ENCODE measurements around the gene TMEM150B.

TMEM150B gene

GRCh38 chr19:55344444-55344843, 19.3 kb upstream of the TMEM150B start:
- H3K18ac ChIP-seq (ENCODE audit: low read length): peak overlapping the region; percentile 64
- no CpG with 5 or more reads among the region's 9 CpGs for WGBS, 2 donors (ENCODE audit: extremely low coverage in 2 of 2, insufficient read length in 2 of 2, insufficient replicate concordance in 1 of 2)
- H2AFZ ChIP-seq (ENCODE audit: low read length): no peak overlapping the region
- no peak overlapping the region for H3K9ac ChIP-seq (ENCODE audit: low read depth, low read length, poor library complexity)
- H2BK5ac ChIP-seq (ENCODE audit: low read length): peak overlapping the region; percentile 29
- H4K8ac ChIP-seq (ENCODE audit: low read depth, low read length): no peak overlapping the region
- DNase-seq (ENCODE audit: low spot score): no peak
- H3K4me3 ChIP-seq (ENCODE audit: low read length in 2 of 2): no peak overlapping the region
- no peak overlapping the region for H2BK120ac ChIP-seq (ENCODE audit: low read depth, low read length)
- H3K9me3 ChIP-seq (replicated peaks in 1 of 2; ENCODE audit: control insufficient read depth in 2 of 2, insufficient read depth in 1 of 2, low read depth in 1 of 2, low read length in 2 of 2): peaks cover 0 to 2% of the 10 kb centered on the region in 2 donors
- H3K36me3 ChIP-seq (replicated peaks in 1 of 2; ENCODE audit: control insufficient read depth in 2 of 2, insufficient read depth in 2 of 2, low read length in 2 of 2): peaks cover 28 to 60% of the 10 kb centered on the region in 2 donors
- H3K23ac ChIP-seq (ENCODE audit: low read depth, low read length, poor library complexity): no peak overlapping the region
- H2AK5ac ChIP-seq (ENCODE audit: low read depth, low read length): no peak overlapping the region
- no peak overlapping the region for H3K27ac ChIP-seq (replicated peaks; ENCODE audit: low read length)
- H3K4me2 ChIP-seq (ENCODE audit: insufficient read depth, low read length, poor library complexity, severe bottlenecking): no peak overlapping the region
- peaks cover 23 to 24% of the 10 kb centered on the region in 2 donors for H3K4me1 ChIP-seq (ENCODE audit: control insufficient read depth in 2 of 2, insufficient read depth in 1 of 2, low read depth in 1 of 2, low read length in 2 of 2)
- H2BK12ac ChIP-seq (ENCODE audit: low read length): no peak overlapping the region
- peak overlapping the region; percentile 76 for H3K4ac ChIP-seq (ENCODE audit: low read length)
- H4K91ac ChIP-seq (ENCODE audit: low read depth, low read length, poor library complexity): no peak overlapping the region
- H3K27me3 ChIP-seq (ENCODE audit: control insufficient read depth in 3 of 3, insufficient read depth in 3 of 3, low read depth in 1 of 3, low read length in 3 of 3): no peaks in the 10 kb centered on the region
- H3K14ac ChIP-seq (ENCODE audit: low read length): no peak overlapping the region
- H2BK15ac ChIP-seq (ENCODE audit: low read length): no peak overlapping the region
- peaks cover 17% of the 10 kb centered on the region for H3K79me1 ChIP-seq (ENCODE audit: low read depth, low read length)

- H3K4me3 ChIP-seq (ENCODE audit: low read length in 2 of 2): peak overlapping the region; percentile 56 to 99
- no peak for DNase-seq (ENCODE audit: low spot score)
- H3K36me3 ChIP-seq (replicated peaks in 1 of 2; ENCODE audit: control insufficient read depth in 2 of 2, insufficient read depth in 2 of 2, low read length in 2 of 2): peaks cover 25 to 48% of the 10 kb centered on the region in 2 donors
- peak overlapping the region; percentile 91 for H2AK5ac ChIP-seq (ENCODE audit: low read depth, low read length)
- H3K4me1 ChIP-seq (ENCODE audit: control insufficient read depth in 2 of 2, insufficient read depth in 1 of 2, low read depth in 1 of 2, low read length in 2 of 2): peaks cover 12 to 20% of the 10 kb centered on the region in 2 donors
- peak overlapping the region; percentile 66 for H2BK120ac ChIP-seq (ENCODE audit: low read depth, low read length)
- H3K79me1 ChIP-seq (ENCODE audit: low read depth, low read length): peaks cover 17% of the 10 kb centered on the region
- peak overlapping the region; percentile 53 for H3K18ac ChIP-seq (ENCODE audit: low read length)
- no CpG with 5 or more reads among the region's 50 CpGs for WGBS, 2 donors (ENCODE audit: extremely low coverage in 2 of 2, insufficient read length in 2 of 2, insufficient replicate concordance in 1 of 2)
- peak overlapping the region; percentile 2 for H3K27ac ChIP-seq (replicated peaks; ENCODE audit: low read length)
- no peak overlapping the region for H2BK12ac ChIP-seq (ENCODE audit: low read length)
- H3K9me3 ChIP-seq (replicated peaks in 1 of 2; ENCODE audit: control insufficient read depth in 2 of 2, insufficient read depth in 1 of 2, low read depth in 1 of 2, low read length in 2 of 2): no peaks in the 10 kb centered on the region
- H3K4me2 ChIP-seq (ENCODE audit: insufficient read depth, low read length, poor library complexity, severe bottlenecking): peak overlapping the region; percentile 47
- H2BK15ac ChIP-seq (ENCODE audit: low read length): no peak overlapping the region
- no peaks in the 10 kb centered on the region for H3K27me3 ChIP-seq (ENCODE audit: control insufficient read depth in 3 of 3, insufficient read depth in 3 of 3, low read depth in 1 of 3, low read length in 3 of 3)
- no peak overlapping the region for H3K14ac ChIP-seq (ENCODE audit: low read length)
- no peak overlapping the region for H3K23ac ChIP-seq (ENCODE audit: low read depth, low read length, poor library complexity)
- no peak overlapping the region for H4K8ac ChIP-seq (ENCODE audit: low read depth, low read length)
- H2AFZ ChIP-seq (ENCODE audit: low read length): no peak overlapping the region
- no peak overlapping the region for H3K4ac ChIP-seq (ENCODE audit: low read length)
- peak overlapping the region; percentile 62 for H2BK5ac ChIP-seq (ENCODE audit: low read length)
- peak overlapping the region; percentile 80 for H3K9ac ChIP-seq (ENCODE audit: low read depth, low read length, poor library complexity)
- H4K91ac ChIP-seq (ENCODE audit: low read depth, low read length, poor library complexity): no peak overlapping the region
These were observed 16.7 kb upstream of the TMEM150B start for GRCh38 chr19:55341595-55342531.

- Histone ChIP-seq H3K14ac (ENCODE audit: low read length) (no peak overlapping the region), H3K9ac (ENCODE audit: low read depth, low read length, poor library complexity) (peak overlapping the region; percentile 80), H2AFZ (ENCODE audit: low read length) (peak overlapping the region; percentile 53), H2BK5ac (ENCODE audit: low read length) (peak overlapping the region; percentile 100), H3K36me3 (replicated peaks in 1 of 2; ENCODE audit: control insufficient read depth in 2 of 2, insufficient read depth in 2 of 2, low read length in 2 of 2) (peaks cover 23 to 45% of the 10 kb centered on the region in 2 donors), H4K91ac (ENCODE audit: low read depth, low read length, poor library complexity) (no peak overlapping the region), H2AK5ac (ENCODE audit: low read depth, low read length) (peak overlapping the region; percentile 71), H2BK12ac (ENCODE audit: low read length) (no peak overlapping the region), H3K4me1 (ENCODE audit: control insufficient read depth in 2 of 2, insufficient read depth in 1 of 2, low read depth in 1 of 2, low read length in 2 of 2) (peaks cover 12 to 20% of the 10 kb centered on the region in 2 donors), H3K9me3 (replicated peaks in 1 of 2; ENCODE audit: control insufficient read depth in 2 of 2, insufficient read depth in 1 of 2, low read depth in 1 of 2, low read length in 2 of 2) (no peaks in the 10 kb centered on the region), H3K27ac (replicated peaks; ENCODE audit: low read length) (peak overlapping the region; percentile 88), H3K18ac (ENCODE audit: low read length) (no peak overlapping the region), H3K4me3 (ENCODE audit: low read length in 2 of 2) (peak overlapping the region; percentile 96 to 99), H2BK15ac (ENCODE audit: low read length) (peak overlapping the region; percentile 79), H3K79me1 (ENCODE audit: low read depth, low read length) (peaks cover 17% of the 10 kb centered on the region), H2BK120ac (ENCODE audit: low read depth, low read length) (peak overlapping the region; percentile 92), H3K23ac (ENCODE audit: low read depth, low read length, poor library complexity) (no peak overlapping the region), H3K4ac (ENCODE audit: low read length) (no peak overlapping the region), H3K4me2 (ENCODE audit: insufficient read depth, low read length, poor library complexity, severe bottlenecking) (peak overlapping the region; percentile 85), H3K27me3 (ENCODE audit: control insufficient read depth in 3 of 3, insufficient read depth in 3 of 3, low read depth in 1 of 3, low read length in 3 of 3) (no peaks in the 10 kb centered on the region), H4K8ac (ENCODE audit: low read depth, low read length) (no peak overlapping the region)
- no CpG with 5 or more reads among the region's 15 CpGs for WGBS, 2 donors (ENCODE audit: extremely low coverage in 2 of 2, insufficient read length in 2 of 2, insufficient replicate concordance in 1 of 2)
- peak; percentile 84 for DNase-seq (ENCODE audit: low spot score)
These were observed 16.0 kb upstream of the TMEM150B start for GRCh38 chr19:55341171-55341588.

GRCh38 chr19:55340784-55341147, 15.6 kb upstream of the TMEM150B start:
- Histone ChIP-seq H2AK5ac (ENCODE audit: low read depth, low read length) (peak overlapping the region; percentile 71), H2BK120ac (ENCODE audit: low read depth, low read length) (peak overlapping the region; percentile 92), H3K27me3 (ENCODE audit: control insufficient read depth in 3 of 3, insufficient read depth in 3 of 3, low read depth in 1 of 3, low read length in 3 of 3) (no peaks in the 10 kb centered on the region), H2BK12ac (ENCODE audit: low read length) (no peak overlapping the region), H3K27ac (replicated peaks; ENCODE audit: low read length) (peak overlapping the region; percentile 88), H3K9me3 (replicated peaks in 1 of 2; ENCODE audit: control insufficient read depth in 2 of 2, insufficient read depth in 1 of 2, low read depth in 1 of 2, low read length in 2 of 2) (no peaks in the 10 kb centered on the region), H3K9ac (ENCODE audit: low read depth, low read length, poor library complexity) (peak overlapping the region; percentile 99), H4K91ac (ENCODE audit: low read depth, low read length, poor library complexity) (no peak overlapping the region), H2BK5ac (ENCODE audit: low read length) (peak overlapping the region; percentile 100), H3K36me3 (replicated peaks in 1 of 2; ENCODE audit: control insufficient read depth in 2 of 2, insufficient read depth in 2 of 2, low read length in 2 of 2) (peaks cover 23 to 41% of the 10 kb centered on the region in 2 donors), H3K4me2 (ENCODE audit: insufficient read depth, low read length, poor library complexity, severe bottlenecking) (peak overlapping the region; percentile 85), H3K23ac (ENCODE audit: low read depth, low read length, poor library complexity) (peak overlapping the region; percentile 96), H3K4me1 (ENCODE audit: control insufficient read depth in 2 of 2, insufficient read depth in 1 of 2, low read depth in 1 of 2, low read length in 2 of 2) (peaks cover 12 to 20% of the 10 kb centered on the region in 2 donors), H3K4me3 (ENCODE audit: low read length in 2 of 2) (peak overlapping the region; percentile 96 to 99), H4K8ac (ENCODE audit: low read depth, low read length) (no peak overlapping the region), H2BK15ac (ENCODE audit: low read length) (peak overlapping the region; percentile 79), H3K14ac (ENCODE audit: low read length) (peak overlapping the region; percentile 97), H3K79me1 (ENCODE audit: low read depth, low read length) (peaks cover 17% of the 10 kb centered on the region), H3K4ac (ENCODE audit: low read length) (peak overlapping the region; percentile 92), H2AFZ (ENCODE audit: low read length) (peak overlapping the region; percentile 53), H3K18ac (ENCODE audit: low read length) (peak overlapping the region; percentile 99)
- no CpG with 5 or more reads among the region's 24 CpGs for WGBS, 2 donors (ENCODE audit: extremely low coverage in 2 of 2, insufficient read length in 2 of 2, insufficient replicate concordance in 1 of 2)
- no peak for DNase-seq (ENCODE audit: low spot score)
